SH-SY5Y (cell line): ENCODE measurements around the gene GABBR1.

Experiments
- GATA2 ChIP-seq: IDR thresholded peaks from 2 replicates; pipeline ENCODE4 v1.6.1; 2011; ENCODE audit warnings: mild to moderate bottlenecking, low read depth, low read length
- GATA3 ChIP-seq: IDR thresholded peaks from 2 replicates; pipeline ENCODE4 v1.6.1; 2011; ENCODE audit warnings: low read depth, mild to moderate bottlenecking, low read length, moderate library complexity

DNA sequence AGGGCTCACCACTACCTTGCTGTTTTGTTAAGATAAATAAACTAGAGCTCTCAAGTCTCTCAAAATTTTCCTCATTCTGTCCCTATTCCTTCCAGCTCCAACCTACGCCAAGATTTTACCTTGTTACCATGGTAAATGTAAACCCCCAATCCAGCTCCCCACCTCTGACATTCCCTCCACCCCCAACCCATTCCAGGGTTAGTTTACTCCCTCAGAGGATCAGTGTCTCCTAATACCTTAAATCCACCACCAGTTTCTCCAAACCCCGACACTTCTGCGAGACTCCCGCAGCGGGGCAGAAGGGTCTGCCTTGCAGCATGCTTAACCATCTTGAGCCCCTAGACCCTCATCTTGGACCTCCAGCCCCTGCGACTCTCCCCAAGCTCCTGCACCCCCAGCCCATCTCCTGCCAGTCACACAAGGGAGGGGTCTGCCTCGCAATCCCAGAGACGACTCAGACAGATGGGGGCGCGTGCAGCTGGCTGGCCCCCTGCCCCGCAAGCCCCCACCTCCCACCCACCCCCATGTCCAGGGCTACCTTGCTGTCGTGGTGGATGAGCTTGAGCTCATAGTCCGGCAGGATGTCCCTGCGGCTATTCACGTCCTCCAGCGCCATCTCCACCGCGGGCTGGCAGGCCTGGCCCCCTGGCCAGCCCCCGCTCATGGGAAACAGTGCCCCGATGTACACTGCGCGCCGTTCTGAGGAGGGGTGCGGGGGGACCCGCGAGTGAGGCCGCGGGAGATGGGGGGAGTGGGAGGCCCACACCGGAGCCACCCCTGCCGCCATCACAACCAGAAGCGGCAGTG is 5.8 kb downstream of the GABBR1 start:
- TF ChIP-seq GATA2 (no peak), GATA3 (no peak)
